Smooth muscle cell (in vitro differentiated cells): Measurements from ENCODE around the gene GPRC5C. TPM values are rescaled to one million over a fixed set of nuclear protein-coding genes. Genes with fewer than 3 reads are reported as not detected.

Source experiments
- DNase-seq: peaks from one replicate; lab custom pipeline; 2025; ENCODE audit not compliant: unreplicated experiment; lab: John Stamatoyannopoulos, UW
- H2AFZ ChIP-seq: fragments of 200-600 bp; sonication (generic); 2 replicates; pipeline ENCODE4 v1.6.0; 2016; ENCODE audit warnings: antibody characterized with exemption, low read depth, mild to moderate bottlenecking
- H3F3A ChIP-seq: fragments of 200-600 bp; sonication (generic); 2 replicates; pipeline ENCODE4 v1.6.0; 2017; ENCODE audit warnings: antibody characterized with exemption, low read depth
- H3K27ac ChIP-seq: fragments of 200-600 bp; sonication (generic); 2 replicates; pipeline ENCODE4 v1.5.1; 2016; ENCODE audit warnings: low read depth, mild to moderate bottlenecking
- H3K27me3 ChIP-seq: fragments of 200-600 bp; sonication (generic); 2 replicates; pipeline ENCODE4 v1.6.1; 2016; ENCODE audit warnings: low read depth, mild to moderate bottlenecking
- H3K36me3 ChIP-seq: fragments of 200-600 bp; sonication (generic); 2 replicates; pipeline ENCODE4 v1.5.1; 2016; ENCODE audit warnings: low read depth
- H3K4me1 ChIP-seq: fragments of 200-600 bp; sonication (generic); 2 replicates; pipeline ENCODE4 v1.5.1; 2016; ENCODE audit warnings: low read depth
- H3K4me2 ChIP-seq: fragments of 200-600 bp; sonication (generic); 2 replicates; pipeline ENCODE4 v1.6.0; 2016; ENCODE audit warnings: mild to moderate bottlenecking
- H3K4me3 ChIP-seq: fragments of 200-600 bp; sonication (generic); 2 replicates; pipeline ENCODE4 v1.5.1; 2016; ENCODE audit warnings: mild to moderate bottlenecking
- H3K79me2 ChIP-seq: fragments of 200-600 bp; sonication (generic); 2 replicates; pipeline ENCODE4 v1.6.0; 2016; ENCODE audit warnings: low read depth, mild to moderate bottlenecking
- H3K9ac ChIP-seq: fragments of 200-600 bp; sonication (generic); 2 replicates; pipeline ENCODE4 v1.6.0; 2016; ENCODE audit warnings: low read depth
- H3K9me3 ChIP-seq: fragments of 200-600 bp; sonication (generic); replicated peaks from 2 replicates; pipeline ENCODE4 v1.5.1; 2016; ENCODE audit warnings: low read depth
- H4K20me1 ChIP-seq: fragments of 200-600 bp; sonication (generic); 2 replicates; pipeline ENCODE4 v1.6.0; 2016; ENCODE audit warnings: low read depth
- WGBS: methylation state at CpG from one replicate; pipeline ENCODE4 v1.1.7; 2016; ENCODE audit warnings: low lambda C conversion rate; 5-methylcytosine and 5-hydroxymethylcytosine counted together
- polyA plus RNA-seq: library from polyadenylated mRNA; unstranded; fragments of >200 nt; fragmentation: Nextera tagmentation; extraction: Ambion mirVana; gene quantifications from 2 replicates; pipeline ENCODE4 v1.2.1, GENCODE V29; 2016
- total RNA-seq: library from RNA; depleted of rRNA; stranded (reverse); fragments of >200 nt; gene quantifications from 2 replicates; pipeline ENCODE4 v1.2.3, GENCODE V29; 2014
- TF ChIP-seq, protein P1 (sequence below): fragments of 200-600 bp; sonication (generic); IDR thresholded peaks from 2 replicates; pipeline ENCODE4 v1.5.1; 2017; ENCODE audit warnings: borderline replicate concordance, mild to moderate bottlenecking, antibody characterized with exemption; ENCODE audit not compliant: insufficient read depth, poor library complexity, severe bottlenecking

The GPRC5C gene
- total and polyA plus RNA-seq, 2 experiments from 2014 or later = 64.5 to 96.9 TPM

- 88% methylated on average over 4 of the region's 4 CpGs for WGBS
- peaks cover 4% of the 10 kb centered on the region for H3F3A ChIP-seq
- no peaks in the 10 kb centered on the region for H3K9me3 ChIP-seq
- TF ChIP-seq, protein P1, sequence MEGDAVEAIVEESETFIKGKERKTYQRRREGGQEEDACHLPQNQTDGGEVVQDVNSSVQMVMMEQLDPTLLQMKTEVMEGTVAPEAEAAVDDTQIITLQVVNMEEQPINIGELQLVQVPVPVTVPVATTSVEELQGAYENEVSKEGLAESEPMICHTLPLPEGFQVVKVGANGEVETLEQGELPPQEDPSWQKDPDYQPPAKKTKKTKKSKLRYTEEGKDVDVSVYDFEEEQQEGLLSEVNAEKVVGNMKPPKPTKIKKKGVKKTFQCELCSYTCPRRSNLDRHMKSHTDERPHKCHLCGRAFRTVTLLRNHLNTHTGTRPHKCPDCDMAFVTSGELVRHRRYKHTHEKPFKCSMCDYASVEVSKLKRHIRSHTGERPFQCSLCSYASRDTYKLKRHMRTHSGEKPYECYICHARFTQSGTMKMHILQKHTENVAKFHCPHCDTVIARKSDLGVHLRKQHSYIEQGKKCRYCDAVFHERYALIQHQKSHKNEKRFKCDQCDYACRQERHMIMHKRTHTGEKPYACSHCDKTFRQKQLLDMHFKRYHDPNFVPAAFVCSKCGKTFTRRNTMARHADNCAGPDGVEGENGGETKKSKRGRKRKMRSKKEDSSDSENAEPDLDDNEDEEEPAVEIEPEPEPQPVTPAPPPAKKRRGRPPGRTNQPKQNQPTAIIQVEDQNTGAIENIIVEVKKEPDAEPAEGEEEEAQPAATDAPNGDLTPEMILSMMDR = no peak
- peaks cover under 1% of the 10 kb centered on the region for H3K4me1 ChIP-seq
- DNase-seq = no peak
- no peak overlapping the region for H3K9ac ChIP-seq
- no peaks in the 10 kb centered on the region for H4K20me1 ChIP-seq
- H3K4me2 ChIP-seq = no peak overlapping the region
- no peaks in the 10 kb centered on the region for H3K27me3 ChIP-seq
- no peaks in the 10 kb centered on the region for H3K79me2 ChIP-seq
- H2AFZ ChIP-seq = no peak overlapping the region
- no peaks in the 10 kb centered on the region for H3K36me3 ChIP-seq
- no peak overlapping the region for H3K4me3 ChIP-seq
- H3K27ac ChIP-seq = no peak overlapping the region
Measured at GRCh38 chr17:74396567-74396966, 35.3 kb upstream of the GPRC5C start.

DNA sequence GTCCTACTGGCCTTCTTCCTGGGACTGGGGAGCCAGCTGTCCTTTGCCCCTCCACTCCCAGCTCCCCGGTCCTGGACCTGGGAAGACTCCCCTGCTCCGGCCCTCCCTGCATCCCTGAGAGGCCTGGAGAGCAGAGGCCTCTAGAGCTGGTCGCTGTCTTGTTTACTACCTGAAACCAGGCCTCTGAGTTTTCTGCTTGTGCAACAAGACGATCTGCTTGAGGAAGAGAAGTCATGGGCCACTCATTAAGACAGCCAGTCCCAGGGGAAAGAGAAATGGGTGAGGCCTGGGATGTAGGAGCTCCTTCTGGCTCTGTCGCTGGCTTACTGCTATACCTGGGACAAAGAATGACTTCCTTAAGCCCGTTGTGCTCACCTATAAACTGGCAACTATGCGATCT lies 29.8 kb upstream of the GPRC5C start:
- Histone ChIP-seq H3K36me3 (no peaks in the 10 kb centered on the region), H3K79me2 (no peaks in the 10 kb centered on the region), H3K4me1 (no peaks in the 10 kb centered on the region), H3K9ac (no peak overlapping the region), H4K20me1 (no peaks in the 10 kb centered on the region), H2AFZ (no peak overlapping the region), H3K9me3 (no peaks in the 10 kb centered on the region), H3K4me2 (no peak overlapping the region), H3K4me3 (no peak overlapping the region), H3K27me3 (no peaks in the 10 kb centered on the region), H3F3A (no peaks in the 10 kb centered on the region), H3K27ac (no peak overlapping the region)
- no peak for DNase-seq
- 87% methylated on average over 7 of the region's 7 CpGs for WGBS
- TF ChIP-seq, protein P1 = no peak

- 72% methylated on average over 12 of the region's 12 CpGs for WGBS
- no peak overlapping the region for H3K27ac ChIP-seq
Measured at GRCh38 chr17:74403512-74404137, 28.3 kb upstream of the GPRC5C start.

More at GRCh38 chr17:74403512-74404137, 28.3 kb upstream of the GPRC5C start:
- no peak overlapping the region for H3K4me2 ChIP-seq
- H3K36me3 ChIP-seq = no peaks in the 10 kb centered on the region
- DNase-seq = no peak
- H2AFZ ChIP-seq = no peak overlapping the region
- no peaks in the 10 kb centered on the region for H3K4me1 ChIP-seq
- H4K20me1 ChIP-seq = no peaks in the 10 kb centered on the region
- TF ChIP-seq, protein P1 = no peak
- no peaks in the 10 kb centered on the region for H3K9me3 ChIP-seq
- H3F3A ChIP-seq = no peaks in the 10 kb centered on the region
- H3K79me2 ChIP-seq = no peaks in the 10 kb centered on the region
- no peaks in the 10 kb centered on the region for H3K27me3 ChIP-seq
- no peak overlapping the region for H3K9ac ChIP-seq
- no peak overlapping the region for H3K4me3 ChIP-seq
